GM12892 (cell line): ENCODE measurements around the gene AASS.

Experiments used
- POLR2A ChIP-seq: IDR thresholded peaks from 2 replicates; pipeline ENCODE4 v1.6.1; 2011; ENCODE audit warnings: low read depth, low read length, control low read depth
- POLR2AphosphoS5 ChIP-seq: IDR thresholded peaks from 2 replicates; pipeline ENCODE4 v1.6.1; 2011; ENCODE audit warnings: low read depth, low read length, control low read depth
- TAF1 ChIP-seq: IDR thresholded peaks from 2 replicates; pipeline ENCODE4 v1.6.1; 2011; ENCODE audit warnings: low read depth, mild to moderate bottlenecking, control low read depth, low read length, borderline replicate concordance

DNA sequence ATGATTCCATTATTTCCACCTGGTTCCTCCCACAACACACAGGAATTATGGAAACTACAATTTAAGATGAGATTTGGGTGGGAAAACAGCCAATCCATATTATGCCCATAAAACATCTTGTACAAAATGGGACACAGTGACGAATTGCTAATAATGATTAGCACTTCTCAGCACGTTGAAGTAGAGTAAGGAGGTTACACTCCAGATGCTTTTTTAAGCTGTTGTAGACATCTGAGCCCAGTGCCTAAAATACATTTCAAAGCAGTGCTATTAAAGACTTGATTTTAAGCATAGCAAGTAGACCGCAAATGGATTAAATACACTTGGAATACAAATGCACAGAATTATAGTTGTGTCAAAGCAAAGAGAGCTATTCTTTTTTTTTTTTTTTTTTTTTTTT is 105.9 kb downstream of the AASS start:
- TF ChIP-seq POLR2AphosphoS5 = no peak
- TF ChIP-seq POLR2A = no peak
- TF ChIP-seq TAF1 = no peak
